ENCODE data around the gene TARM1.
A peak's percentile ranks its signal among the peaks of the same experiment; 100 is the strongest.

Gene TARM1

GRCh38 chr19:54105796-54106195 lies 24.6 kb upstream of the TARM1 start (continued):
- no peak for TF ChIP-seq ZNF354C (tag by site-specific recombination; IDR thresholded peaks at IDR 0.05; ENCODE audit: borderline replicate concordance, low read depth)
- no peak for TF ChIP-seq ZNF391 (tag by site-specific recombination; IDR thresholded peaks at IDR 0.05; ENCODE audit: borderline replicate concordance, low read depth)
- TF ChIP-seq EGR2 (tag by site-specific recombination; IDR thresholded peaks at IDR 0.05; ENCODE audit: low read depth) = no peak
- TF ChIP-seq ZNF692 (tag by site-specific recombination; IDR thresholded peaks at IDR 0.05) = no peak
- no peak for TF ChIP-seq ZNF140 (tag by site-specific recombination; IDR thresholded peaks at IDR 0.05)

GRCh38 chr19:54104998-54105715 lies 24.0 kb upstream of the TARM1 start:
- H3K4me3 ChIP-seq (ENCODE audit: low read depth, low read length) = no peak overlapping the region
- ChIA-PET CTCF (interaction anchor here (0.7 kb wide), 1 partner anchor 158 kb away, joined by 3 read pairs; no protein-coding TSS in a partner anchor), POLR2A (interaction anchor here (0.7 kb wide), 1 partner anchor 8 kb away, joined by 3 read pairs; no protein-coding TSS in a partner anchor)
- H3K36me3 ChIP-seq (ENCODE audit: control insufficient read depth in 2 of 2, insufficient read depth in 1 of 2, low read length in 2 of 2) = peaks cover 49 to 55% of the 10 kb centered on the region in 2 experiments
- TF ChIP-seq ZNF341 (tag by site-specific recombination; IDR thresholded peaks at IDR 0.05; ENCODE audit: low read depth) (no peak), ZNF660 (tag by site-specific recombination; IDR thresholded peaks at IDR 0.05) (no peak), HOXD13 (CRISPR knock-in tag; IDR thresholded peaks at IDR 0.05; ENCODE audit: borderline replicate concordance) (no peak), SCRT2 (tag by site-specific recombination; IDR thresholded peaks at IDR 0.05) (no peak), ZNF37A (tag by site-specific recombination; IDR thresholded peaks at IDR 0.05) (no peak), ZNF558 (tag by site-specific recombination; IDR thresholded peaks at IDR 0.05) (no peak), ZBTB44 (tag by site-specific recombination; IDR thresholded peaks at IDR 0.05) (no peak), WT1 (tag by site-specific recombination; IDR thresholded peaks at IDR 0.05) (no peak), ZNF184 (tag by site-specific recombination; IDR thresholded peaks at IDR 0.05) (no peak), ZNF416 (tag by site-specific recombination; IDR thresholded peaks at IDR 0.05) (no peak), ZNF133 (tag by site-specific recombination; IDR thresholded peaks at IDR 0.05) (no peak), ZNF423 (tag by site-specific recombination; IDR thresholded peaks at IDR 0.05) (no peak), ZNF76 (tag by site-specific recombination; IDR thresholded peaks at IDR 0.05; ENCODE audit: borderline replicate concordance, low read depth) (no peak), ZNF670 (tag by site-specific recombination; IDR thresholded peaks at IDR 0.05; ENCODE audit: low read depth) (no peak), ZNF777 (tag by site-specific recombination; IDR thresholded peaks at IDR 0.05; ENCODE audit: borderline replicate concordance) (no peak), MEIS1 (CRISPR knock-in tag; IDR thresholded peaks at IDR 0.05; ENCODE audit: borderline replicate concordance) (no peak), ZNF664 (tag by site-specific recombination; IDR thresholded peaks at IDR 0.05) (no peak), KLF1 (tag by site-specific recombination; IDR thresholded peaks at IDR 0.05) (no peak)
- peaks cover 2% of the 10 kb centered on the region; the same call in 1 of the 2 replicates for H3K4me1 ChIP-seq (ENCODE audit: control insufficient read depth, insufficient read depth, low read length)
- no peaks in the 10 kb centered on the region for H3K9me3 ChIP-seq (ENCODE audit: control insufficient read depth, insufficient read depth, low read depth, low read length)
- H3K27ac ChIP-seq (ENCODE audit: extremely low read depth, low read depth, low read length) = 0 out of 2 replicates have a peak overlapping the region, but pooled peaks have one; percentile 9

Measured in HEK293 (cell line).